Uterus (tissue), 4 donors: ENCODE results near the gene NTNG1. TPM values are rescaled to one million over a fixed set of nuclear protein-coding genes. Genes with fewer than 3 reads are reported as not detected.

ENCODE experiments used
- DNase-seq, 2 donors: peaks; one replicate each; pipeline ENCODE4 v3.0.0-alpha.2; 2019 to 2020
- H3K27ac ChIP-seq, 2 donors: fragments of 200-600 bp; sonication (generic); 1 replicate in 1 of 2; 2 replicates in 1 of 2; pipeline ENCODE4 v1.5.1; 2016 to 2018
- H3K27me3 ChIP-seq, 2 donors: fragments of 200-600 bp; sonication (generic); one replicate each; pipeline ENCODE4 v1.5.1; 2018 to 2019; ENCODE audit warnings: control low read depth in 1 of 2
- H3K36me3 ChIP-seq, 2 donors: fragments of 200-600 bp; sonication (generic); one replicate each; pipeline ENCODE4 v1.5.1; 2019; ENCODE audit warnings: control low read depth in 1 of 2
- H3K4me1 ChIP-seq, 2 donors: fragments of 200-600 bp; sonication (generic); one replicate each; pipeline ENCODE4 v1.5.1; 2018 to 2019; ENCODE audit warnings: control low read depth in 1 of 2
- H3K4me3 ChIP-seq, 2 donors: fragments of 200-600 bp; sonication (generic); 1 replicate in 1 of 2; 2 replicates in 1 of 2; pipeline ENCODE4 v1.5.1; 2018 to 2019; ENCODE audit warnings: mild to moderate bottlenecking in 1 of 2
- H3K9me3 ChIP-seq, 2 donors: fragments of 200-600 bp; sonication (generic); one replicate each; pipeline ENCODE4 v1.5.1; 2019; ENCODE audit warnings: control low read depth in 1 of 2
- CTCF ChIP-seq, 4 experiments: fragments of 200-600 bp in 2 of 4; fragments of 450-650 bp in 2 of 4; sonication (generic) in 2 of 4; IDR thresholded peaks; one replicate each; pipeline ENCODE4 v1.5.1; 2016 to 2019; ENCODE audit warnings: antibody characterized with exemption in 4 of 4, mild to moderate bottlenecking in 2 of 4, moderate library complexity in 1 of 4
- POLR2A ChIP-seq, 2 donors: fragments of 450-650 bp; IDR thresholded peaks; one replicate each; pipeline ENCODE4 v1.6.1; 2016; ENCODE audit warnings: antibody characterized with exemption in 2 of 2, mild to moderate bottlenecking in 1 of 2, moderate library complexity in 1 of 2
- intact Hi-C: fragments of 100-400 bp; cut with DNase I; formaldehyde crosslinking; loops from one replicate; pipeline ENCODE4 v1.15.1; 2023; ENCODE audit warnings: low total_unique reads
- total RNA-seq, 4 donors: library from RNA; depleted of rRNA in 3 of 4; stranded (reverse); fragments of >200 nt in 3 of 4; gene quantifications; one replicate each; pipeline versions ENCODE4 v1.1.0 to v1.2.4, GENCODE V29; 2014 to 2023
- donor health status: DM: yes; HTN: yes; CAD: no.

Gene NTNG1
- total RNA-seq, 4 donors from 2014 or later: 1.2 to 11.9 TPM; not detected in 2

GRCh38 chr1:107293901-107294613 lies 153.2 kb downstream of the NTNG1 start:
- Histone ChIP-seq H3K4me1 (no peaks in the 10 kb centered on the region), H3K27ac (no peak overlapping the region), H3K36me3 (no peaks in the 10 kb centered on the region), H3K9me3 (no peaks in the 10 kb centered on the region), H3K27me3 (no peaks in the 10 kb centered on the region), H3K4me3 (no peak overlapping the region)
- no peak for TF ChIP-seq CTCF (IDR thresholded peaks at IDR 0.05)
- TF ChIP-seq POLR2A (IDR thresholded peaks at IDR 0.05): no peak
- no peak for DNase-seq
- intact Hi-C loops: no loop called here

GRCh38 chr1:107294686-107295085 lies 153.8 kb downstream of the NTNG1 start:
- intact Hi-C loops: no loop called here
- TF ChIP-seq POLR2A (IDR thresholded peaks at IDR 0.05): no peak
- no peak for TF ChIP-seq CTCF (IDR thresholded peaks at IDR 0.05)
- no peaks in the 10 kb centered on the region for H3K4me1 ChIP-seq

GRCh38 chr1:107297681-107298080 lies 156.8 kb downstream of the NTNG1 start:
- no peak for DNase-seq
- intact Hi-C loops: no loop called here

More at GRCh38 chr1:107294686-107295085, 153.8 kb downstream of the NTNG1 start:
- Histone ChIP-seq H3K27ac (no peak overlapping the region), H3K27me3 (no peaks in the 10 kb centered on the region), H3K4me3 (no peak overlapping the region), H3K9me3 (no peaks in the 10 kb centered on the region), H3K36me3 (no peaks in the 10 kb centered on the region)
- no peak for DNase-seq

GRCh38 chr1:107298526-107298925 lies 157.7 kb downstream of the NTNG1 start:
- H3K27me3 ChIP-seq: no peaks in the 10 kb centered on the region
- TF ChIP-seq POLR2A (IDR thresholded peaks at IDR 0.05): no peak
- TF ChIP-seq CTCF (IDR thresholded peaks at IDR 0.05): no peak
- H3K4me3 ChIP-seq: no peak overlapping the region
- intact Hi-C loops: no loop called here
- H3K4me1 ChIP-seq: no peaks in the 10 kb centered on the region
- H3K27ac ChIP-seq: no peak overlapping the region
- no peaks in the 10 kb centered on the region for H3K36me3 ChIP-seq
- no peaks in the 10 kb centered on the region for H3K9me3 ChIP-seq
- DNase-seq: no peak

More at GRCh38 chr1:107297681-107298080, 156.8 kb downstream of the NTNG1 start:
- Histone ChIP-seq H3K4me3 (no peak overlapping the region), H3K4me1 (no peaks in the 10 kb centered on the region), H3K9me3 (no peaks in the 10 kb centered on the region), H3K27me3 (no peaks in the 10 kb centered on the region), H3K36me3 (no peaks in the 10 kb centered on the region), H3K27ac (no peak overlapping the region)
- TF ChIP-seq CTCF (IDR thresholded peaks at IDR 0.05) (no peak), POLR2A (IDR thresholded peaks at IDR 0.05) (no peak)

GRCh38 chr1:107299521-107299920 lies 158.7 kb downstream of the NTNG1 start:
- Histone ChIP-seq H3K27ac (no peak overlapping the region), H3K36me3 (no peaks in the 10 kb centered on the region), H3K4me3 (no peak overlapping the region), H3K27me3 (no peaks in the 10 kb centered on the region), H3K9me3 (no peaks in the 10 kb centered on the region), H3K4me1 (no peaks in the 10 kb centered on the region)
- TF ChIP-seq POLR2A (IDR thresholded peaks at IDR 0.05) (no peak), CTCF (IDR thresholded peaks at IDR 0.05) (no peak)
- intact Hi-C loops: no loop called here
- DNase-seq: no peak
